Measurements from ENCODE around the gene RBM38.

RBM38 gene

GRCh38 chr20:57435105-57435497 lies 43.9 kb downstream of the RBM38 start:
- no peak for DNase-seq (ENCODE audit: low read depth in 1 of 2, low spot score in 1 of 2)

- no peak for DNase-seq (ENCODE audit: low read depth in 1 of 2, low spot score in 1 of 2)
Measured at GRCh38 chr20:57435498-57436222, 44.5 kb downstream of the RBM38 start.

GRCh38 chr20:57436223-57436545 lies 45.0 kb downstream of the RBM38 start:
- DNase-seq (ENCODE audit: low read depth in 1 of 2, low spot score in 1 of 2): no peak

- no peak for DNase-seq (ENCODE audit: low read depth in 1 of 2, low spot score in 1 of 2)
Measured at GRCh38 chr20:57437267-57437666, 46.1 kb downstream of the RBM38 start.

DNA sequence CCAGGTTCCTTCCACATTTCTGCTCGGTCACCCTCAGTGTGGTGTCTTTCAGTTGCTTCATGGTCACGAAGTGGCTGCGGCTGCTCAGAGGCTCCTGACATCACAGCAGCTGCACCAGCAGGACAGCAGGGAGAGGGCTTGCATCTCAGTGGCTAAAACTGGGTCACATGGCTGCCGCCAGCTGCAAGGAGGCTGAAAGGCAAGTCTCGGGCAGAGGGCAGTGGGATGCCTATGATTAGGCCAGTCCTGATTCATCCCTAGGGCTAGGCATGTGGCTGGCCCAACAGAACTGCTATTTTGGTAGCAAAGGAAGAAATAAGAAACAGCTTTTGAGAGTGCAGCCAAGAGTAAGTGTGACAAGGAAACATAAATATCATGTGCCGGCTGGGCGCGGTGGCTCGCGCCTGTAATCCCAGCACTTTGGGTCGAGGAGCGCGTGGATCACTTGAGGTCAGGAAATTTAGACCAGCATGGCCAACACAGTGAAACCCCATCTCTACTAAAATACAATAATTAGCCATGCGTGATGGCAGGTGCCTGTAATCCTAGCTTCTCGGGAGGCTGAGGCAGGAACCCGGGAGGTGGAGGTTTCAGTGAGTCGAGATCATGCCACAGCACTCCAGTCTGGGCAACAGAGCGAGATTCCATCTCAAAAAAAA lies 46.6 kb downstream of the RBM38 start:
- DNase-seq (ENCODE audit: low read depth in 1 of 2, low spot score in 1 of 2): no peak

DNA sequence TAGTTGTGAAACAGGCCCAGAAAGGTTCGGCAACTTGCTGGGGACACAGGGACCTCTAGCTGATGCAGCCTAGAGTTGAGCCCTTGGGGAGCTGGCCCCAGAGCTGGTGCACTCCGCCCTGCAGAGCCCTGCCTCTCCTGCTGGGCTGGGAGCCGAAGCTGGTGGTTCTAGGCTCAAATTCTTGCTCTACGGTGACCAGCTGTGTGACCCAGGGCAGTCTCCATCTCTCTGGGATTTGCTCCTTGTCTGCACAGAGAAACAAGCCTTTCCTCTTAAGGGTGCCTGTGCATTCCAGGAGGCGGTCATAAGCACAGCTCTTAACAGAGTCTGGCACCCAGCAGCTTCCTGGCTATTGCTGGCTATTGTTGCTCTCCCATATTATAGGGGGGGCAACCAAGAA lies 47.4 kb downstream of the RBM38 start:
- no peak for DNase-seq (ENCODE audit: low read depth in 1 of 2, low spot score in 1 of 2)

GRCh38 chr20:57439432-57439831 lies 48.2 kb downstream of the RBM38 start:
- DNase-seq (ENCODE audit: low read depth in 1 of 2, low spot score in 1 of 2): no peak

DNA sequence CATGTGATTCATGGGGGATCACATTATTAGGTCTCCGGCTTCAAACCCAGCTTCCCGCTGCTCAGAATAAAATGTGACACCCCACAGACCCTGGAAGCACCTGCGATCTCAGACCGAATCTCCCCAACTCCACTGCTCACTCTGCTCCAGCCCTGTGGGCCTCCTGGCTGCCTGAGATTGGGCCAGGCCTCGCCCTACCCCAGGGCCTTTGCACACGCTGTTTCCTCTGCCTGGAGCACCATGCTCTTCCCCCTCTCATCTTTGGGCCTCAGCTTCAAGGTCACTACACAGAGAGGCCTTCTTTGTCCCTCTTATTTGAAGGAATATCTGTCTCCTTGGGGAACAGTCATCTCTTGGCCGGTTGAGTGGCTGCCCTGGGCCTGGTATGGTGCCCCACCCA lies 48.8 kb downstream of the RBM38 start:
- DNase-seq (ENCODE audit: low read depth in 1 of 2, low spot score in 1 of 2): no peak

GRCh38 chr20:57440678-57441509 lies 49.7 kb downstream of the RBM38 start:
- DNase-seq (ENCODE audit: low read depth in 1 of 2, low spot score in 1 of 2): no peak

DNA sequence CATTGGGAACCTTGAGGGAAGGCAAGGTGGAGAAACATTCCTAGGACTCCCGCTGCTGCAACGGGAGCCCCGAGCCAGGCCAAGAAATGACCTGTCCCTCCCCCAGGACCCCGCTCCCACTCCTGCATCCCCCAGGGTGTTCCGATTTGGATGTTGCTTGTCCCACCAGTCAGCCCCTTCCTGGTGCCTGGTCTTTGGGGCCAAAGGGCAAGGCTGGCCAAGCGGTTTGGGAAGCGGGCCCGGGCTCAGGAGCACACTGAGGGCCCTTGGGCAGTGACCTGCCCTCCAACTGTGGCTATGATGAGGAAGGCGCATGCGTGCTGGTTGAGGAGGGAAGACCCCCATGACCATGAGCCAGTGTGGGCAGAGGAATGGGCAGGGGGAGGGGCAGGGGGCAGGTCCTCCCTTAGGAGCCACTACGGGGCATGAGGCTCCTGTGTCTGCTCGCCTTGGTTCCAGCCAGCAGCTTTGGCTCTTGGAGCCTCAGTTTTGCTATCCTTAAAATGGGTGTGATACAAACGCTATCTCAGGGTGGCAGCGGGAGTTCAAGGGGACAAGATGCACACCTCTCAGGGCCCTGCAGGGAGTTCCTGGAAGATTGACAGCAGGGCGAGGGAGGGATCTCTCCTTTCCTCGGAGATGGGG lies 50.4 kb downstream of the RBM38 start:
- no peak for DNase-seq (ENCODE audit: low read depth in 1 of 2, low spot score in 1 of 2)

GRCh38 chr20:57442158-57442887 lies 51.1 kb downstream of the RBM38 start:
- no peak for DNase-seq (ENCODE audit: low read depth in 1 of 2, low spot score in 1 of 2)

DNA sequence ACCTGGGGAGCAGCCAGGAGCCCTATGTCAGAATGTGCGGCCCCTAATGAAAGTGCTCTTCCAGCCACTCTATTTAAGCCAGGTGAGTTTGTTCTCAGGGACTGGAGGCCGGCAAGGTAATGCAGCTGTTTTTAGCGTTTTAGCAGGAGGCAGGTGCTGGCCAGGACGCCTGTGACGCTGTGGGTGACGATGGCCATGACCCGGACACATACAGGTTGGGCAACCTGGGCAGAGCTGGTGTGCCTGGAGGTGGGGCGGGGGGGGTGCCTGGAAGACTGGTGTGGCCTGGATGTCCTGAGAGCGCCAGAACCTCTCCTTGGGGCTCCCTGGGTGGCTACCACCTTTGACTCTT lies 51.7 kb downstream of the RBM38 start:
- no peak for DNase-seq (ENCODE audit: low read depth in 1 of 2, low spot score in 1 of 2)

DNA sequence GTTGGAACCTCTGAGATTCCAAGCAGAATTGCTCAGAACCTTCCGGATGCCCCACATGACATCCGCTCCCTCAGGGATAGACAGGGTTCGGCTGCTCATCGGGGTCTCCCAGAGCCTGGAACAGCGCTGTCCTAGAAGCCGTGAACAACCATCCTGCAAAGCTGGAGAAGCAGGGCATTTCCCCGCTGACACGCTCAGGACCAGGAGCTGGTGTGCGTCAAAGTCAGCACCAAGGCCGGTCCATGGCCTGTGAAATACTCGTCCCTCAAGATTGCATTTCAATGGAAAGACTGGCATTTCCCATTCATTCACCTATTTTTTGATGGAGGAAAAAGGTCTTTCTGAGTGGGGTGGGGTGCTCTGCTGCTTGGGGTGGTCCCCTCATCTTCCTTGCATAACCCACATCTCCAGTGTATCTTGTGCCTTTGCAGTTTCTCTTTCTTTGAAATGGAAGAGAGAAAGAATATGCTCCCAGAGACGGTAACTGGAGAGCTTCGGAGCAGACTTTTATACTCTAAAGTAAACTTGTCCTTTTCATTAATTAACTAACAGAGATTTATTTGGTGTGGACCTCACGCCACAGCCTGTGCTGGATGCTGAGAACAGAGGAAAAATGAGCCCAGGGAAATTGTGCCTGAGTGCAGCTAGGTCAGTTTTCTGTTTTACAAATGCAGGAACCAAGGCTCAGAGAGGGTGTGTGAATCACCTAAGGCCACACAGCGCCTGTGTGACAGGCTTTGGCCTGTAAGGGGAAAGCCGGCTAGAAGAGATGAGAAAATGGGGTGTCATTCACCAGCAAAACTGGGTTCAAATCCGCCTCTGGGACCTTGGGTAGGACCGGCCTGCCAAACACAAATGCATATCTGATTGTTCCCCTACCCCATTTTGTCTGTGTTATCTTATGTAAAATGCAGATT lies 52.4 kb downstream of the RBM38 start:
- DNase-seq (ENCODE audit: low read depth in 1 of 2, low spot score in 1 of 2): no peak

DNA sequence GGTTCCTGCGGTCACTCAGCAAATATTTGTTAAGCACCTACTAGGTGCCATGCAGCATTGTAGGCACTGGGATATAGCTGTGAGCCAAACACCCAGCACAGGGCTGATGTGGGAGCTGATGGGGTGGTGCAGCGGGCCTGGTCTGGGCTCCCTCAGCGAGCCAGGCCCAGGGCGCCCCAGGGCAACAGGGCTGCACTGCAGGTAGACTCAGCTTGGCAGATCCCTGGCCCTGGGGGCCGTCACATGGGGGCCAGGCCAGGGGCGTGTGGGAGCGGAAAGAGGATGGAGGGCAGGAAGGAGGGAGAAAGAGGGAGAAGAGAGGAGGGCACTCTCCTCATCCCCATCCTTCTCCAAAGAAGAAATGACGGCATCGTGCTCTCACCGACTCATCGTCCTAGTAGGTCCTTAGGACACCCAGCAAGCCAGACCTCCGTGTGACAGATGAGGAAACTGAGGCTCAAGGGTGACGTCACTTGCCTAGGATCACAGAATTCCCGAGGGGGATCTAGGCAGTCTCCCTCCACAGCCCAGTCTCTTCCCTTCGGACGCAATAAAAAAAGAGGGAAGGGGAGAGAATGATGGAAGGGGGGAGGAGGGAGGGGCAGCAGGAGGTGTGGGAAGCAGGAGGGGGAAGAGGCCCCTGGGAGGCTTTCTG lies 53.3 kb downstream of the RBM38 start:
- DNase-seq (ENCODE audit: low read depth in 1 of 2, low spot score in 1 of 2): no peak

DNA sequence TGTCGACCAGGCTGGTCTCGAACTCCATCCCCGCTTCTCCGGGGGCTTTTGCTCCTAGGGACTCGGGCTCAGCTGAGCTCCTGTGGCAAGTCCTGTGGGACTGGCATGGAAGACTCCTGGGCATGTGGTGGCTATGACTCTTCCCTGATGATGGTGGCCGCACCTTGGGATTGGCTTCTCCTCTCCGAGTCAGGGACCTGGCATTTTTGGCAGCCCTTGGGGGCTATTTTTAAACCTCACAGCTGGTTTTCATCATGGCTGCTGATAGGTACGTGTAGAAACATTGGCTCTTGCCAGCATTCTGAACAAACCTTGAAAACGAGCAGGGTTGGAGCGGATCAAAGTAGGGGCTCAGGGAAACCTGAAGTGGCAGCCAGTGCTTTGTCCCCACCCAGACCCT lies 54.1 kb downstream of the RBM38 start:
- no peak for DNase-seq (ENCODE audit: low read depth in 1 of 2, low spot score in 1 of 2)

- DNase-seq (ENCODE audit: low read depth in 1 of 2, low spot score in 1 of 2): no peak
Measured at GRCh38 chr20:57445774-57446173, 54.6 kb downstream of the RBM38 start.

GRCh38 chr20:57448764-57449354 lies 57.7 kb downstream of the RBM38 start:
- no peak for DNase-seq (ENCODE audit: low read depth in 1 of 2, low spot score in 1 of 2)

- no peak for DNase-seq (ENCODE audit: low read depth in 1 of 2, low spot score in 1 of 2)
Measured at GRCh38 chr20:57449398-57450354, 58.5 kb downstream of the RBM38 start.
